Right lobe of liver (tissue), 4 donors: ENCODE data around the gene BIN1.

Experiments used
- POLR2A ChIP-seq: fragments of 450-650 bp; IDR thresholded peaks from one replicate; pipeline ENCODE4 v1.6.1; 2017; ENCODE audit warnings: antibody characterized with exemption, mild to moderate bottlenecking
- TF ChIP-seq, protein P1 (sequence below), 4 donors: fragments of 200-600 bp in 3 of 4; fragments of 450-650 bp in 1 of 4; IDR thresholded peaks; one replicate each; pipeline versions ENCODE4 v1.5.1 to v1.8.0; 2016 to 2022; ENCODE audit warnings: antibody characterized with exemption in 4 of 4, mild to moderate bottlenecking in 2 of 4
- donor health status: DM: no; HTN: no; CAD: no.
- donor health status: DM: no; HTN: no; CAD: no.
- donor health status: DM: no; HTN: yes; CAD: no.

DNA sequence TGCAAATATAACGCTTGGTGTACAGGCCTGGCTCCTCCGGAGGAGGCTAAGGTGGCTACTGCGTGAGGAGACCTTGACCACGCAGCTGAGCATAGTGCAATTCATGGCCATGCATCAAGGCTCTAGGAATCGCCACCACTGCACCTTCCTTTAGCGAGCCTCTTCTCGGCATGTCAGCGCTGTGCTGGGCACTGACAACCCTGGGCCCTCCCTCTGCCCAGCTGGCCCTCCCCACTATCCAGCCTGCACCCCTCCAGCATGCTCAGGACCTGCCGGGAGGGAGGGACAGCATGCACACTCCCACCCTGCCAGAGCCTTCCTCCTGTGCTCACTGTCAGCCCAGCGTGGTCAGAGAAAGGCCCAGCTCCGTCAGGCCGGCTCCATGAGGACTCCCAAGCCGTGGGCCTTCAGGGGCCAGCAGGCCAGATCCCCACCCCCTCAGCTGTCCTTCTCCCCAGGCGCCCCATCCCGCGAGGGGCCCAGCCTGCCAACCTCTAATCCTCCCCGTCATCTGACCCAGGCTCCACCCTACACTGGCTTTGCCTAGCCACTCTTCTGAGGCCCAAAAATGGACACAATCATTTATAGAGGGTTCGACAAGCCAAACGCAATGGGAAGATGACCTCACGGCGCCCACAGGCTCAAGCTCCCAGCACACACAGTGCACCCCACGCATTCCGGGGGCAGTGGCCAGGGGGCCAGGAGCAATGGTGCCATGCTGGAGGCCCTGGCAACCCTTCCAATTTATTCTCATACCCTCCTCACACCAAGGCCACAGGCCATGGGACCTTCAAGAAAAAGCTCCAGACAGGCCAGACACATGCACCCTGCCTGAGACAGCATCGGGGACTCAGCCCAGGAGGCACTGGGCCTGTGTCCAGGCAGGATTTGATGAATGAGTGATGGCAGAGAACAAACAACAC is 3.5 kb downstream of the BIN1 start:
- no peak for TF ChIP-seq POLR2A
- TF ChIP-seq, protein P1, sequence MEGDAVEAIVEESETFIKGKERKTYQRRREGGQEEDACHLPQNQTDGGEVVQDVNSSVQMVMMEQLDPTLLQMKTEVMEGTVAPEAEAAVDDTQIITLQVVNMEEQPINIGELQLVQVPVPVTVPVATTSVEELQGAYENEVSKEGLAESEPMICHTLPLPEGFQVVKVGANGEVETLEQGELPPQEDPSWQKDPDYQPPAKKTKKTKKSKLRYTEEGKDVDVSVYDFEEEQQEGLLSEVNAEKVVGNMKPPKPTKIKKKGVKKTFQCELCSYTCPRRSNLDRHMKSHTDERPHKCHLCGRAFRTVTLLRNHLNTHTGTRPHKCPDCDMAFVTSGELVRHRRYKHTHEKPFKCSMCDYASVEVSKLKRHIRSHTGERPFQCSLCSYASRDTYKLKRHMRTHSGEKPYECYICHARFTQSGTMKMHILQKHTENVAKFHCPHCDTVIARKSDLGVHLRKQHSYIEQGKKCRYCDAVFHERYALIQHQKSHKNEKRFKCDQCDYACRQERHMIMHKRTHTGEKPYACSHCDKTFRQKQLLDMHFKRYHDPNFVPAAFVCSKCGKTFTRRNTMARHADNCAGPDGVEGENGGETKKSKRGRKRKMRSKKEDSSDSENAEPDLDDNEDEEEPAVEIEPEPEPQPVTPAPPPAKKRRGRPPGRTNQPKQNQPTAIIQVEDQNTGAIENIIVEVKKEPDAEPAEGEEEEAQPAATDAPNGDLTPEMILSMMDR (IDR thresholded peaks at IDR 0.05), result no peak
